Measurements from ENCODE around the gene TSPAN3.
A peak's percentile ranks its signal among the peaks of the same experiment; 100 is the strongest.

Gene TSPAN3

DNA sequence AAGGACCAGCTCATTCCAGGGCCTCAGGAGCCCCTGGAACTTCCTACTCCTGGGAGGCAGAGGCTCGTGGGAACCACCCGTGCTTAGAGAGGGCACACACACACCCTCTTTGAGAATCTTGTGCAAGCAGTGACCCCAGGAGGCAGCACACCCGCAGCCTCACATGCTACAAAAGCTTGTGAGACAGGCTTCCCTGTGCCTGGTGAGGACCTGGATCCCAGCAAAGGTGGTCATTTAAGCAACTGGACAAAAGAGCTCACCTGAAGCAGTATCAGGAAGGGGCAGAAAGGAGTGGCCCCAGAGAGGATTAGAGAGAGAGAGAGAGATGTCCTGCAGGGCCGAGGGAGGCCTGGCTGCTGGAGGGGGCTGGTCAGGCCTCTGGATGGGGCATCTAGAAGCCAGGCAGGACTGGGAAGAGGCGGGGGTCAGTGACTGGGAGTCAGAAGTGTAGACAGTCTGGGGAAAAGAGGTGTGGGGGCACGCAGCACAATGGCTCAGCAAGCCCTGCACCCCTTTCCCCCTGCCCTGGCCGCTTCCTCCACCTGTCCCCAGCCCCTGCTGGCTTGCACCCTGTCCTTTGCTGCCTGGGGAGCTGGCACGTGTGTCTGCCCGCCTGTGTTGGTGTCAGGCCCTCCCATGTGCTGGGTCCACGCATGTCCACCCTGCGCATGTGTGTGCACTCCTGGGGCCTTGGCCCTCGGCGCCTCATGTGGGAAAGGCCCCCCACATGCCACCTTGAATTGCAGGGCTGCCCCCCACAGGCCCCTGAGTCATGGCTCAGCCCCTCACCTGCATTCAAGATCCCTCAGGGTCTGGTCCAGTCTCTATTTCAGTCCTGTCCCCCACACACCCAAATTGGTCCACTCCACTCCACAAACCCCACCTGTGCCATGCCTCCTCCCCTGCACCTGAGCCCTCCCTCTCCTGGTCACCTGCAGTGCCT lies 36.9 kb downstream of the TSPAN3 start:
- Histone ChIP-seq H4K91ac (ENCODE audit: low read depth, low read length, poor library complexity) (peak overlapping the region; percentile 65), H3K18ac (ENCODE audit: low read length) (peak overlapping the region; percentile 27), H3K27me3 (ENCODE audit: control insufficient read depth in 3 of 3, insufficient read depth in 3 of 3, low read depth in 1 of 3, low read length in 3 of 3) (no peaks in the 10 kb centered on the region), H3K79me1 (ENCODE audit: low read depth, low read length) (peaks cover 9% of the 10 kb centered on the region), H3K14ac (ENCODE audit: low read length) (peak overlapping the region; percentile 26), H2BK5ac (ENCODE audit: low read length) (no peak overlapping the region), H3K27ac (replicated peaks; ENCODE audit: low read length) (no peak overlapping the region), H3K9me3 (replicated peaks in 1 of 2; ENCODE audit: control insufficient read depth in 2 of 2, insufficient read depth in 1 of 2, low read depth in 1 of 2, low read length in 2 of 2) (no peaks in the 10 kb centered on the region), H2BK12ac (ENCODE audit: low read length) (peak overlapping the region; percentile 24), H3K4me2 (ENCODE audit: insufficient read depth, low read length, poor library complexity, severe bottlenecking) (no peak overlapping the region), H3K4me3 (ENCODE audit: low read length in 2 of 2) (no peak overlapping the region), H2BK15ac (ENCODE audit: low read length) (no peak overlapping the region), H2BK120ac (ENCODE audit: low read depth, low read length) (no peak overlapping the region), H3K9ac (ENCODE audit: low read depth, low read length, poor library complexity) (peak overlapping the region; percentile 64), H3K4ac (ENCODE audit: low read length) (peak overlapping the region; percentile 26), H3K36me3 (replicated peaks in 1 of 2; ENCODE audit: control insufficient read depth in 2 of 2, insufficient read depth in 2 of 2, low read length in 2 of 2) (peaks cover 12 to 26% of the 10 kb centered on the region in 2 donors), H3K4me1 (ENCODE audit: control insufficient read depth in 2 of 2, insufficient read depth in 1 of 2, low read depth in 1 of 2, low read length in 2 of 2) (peaks cover 21 to 28% of the 10 kb centered on the region in 2 donors), H4K8ac (ENCODE audit: low read depth, low read length) (no peak overlapping the region), H2AFZ (ENCODE audit: low read length) (no peak overlapping the region), H2AK5ac (ENCODE audit: low read depth, low read length) (peak overlapping the region; percentile 41), H3K23ac (ENCODE audit: low read depth, low read length, poor library complexity) (peak overlapping the region; percentile 5)
- no peak for DNase-seq (ENCODE audit: low spot score)
- WGBS, 2 donors (ENCODE audit: extremely low coverage in 2 of 2, insufficient read length in 2 of 2, insufficient replicate concordance in 1 of 2) = no CpG with 5 or more reads among the region's 13 CpGs

DNA sequence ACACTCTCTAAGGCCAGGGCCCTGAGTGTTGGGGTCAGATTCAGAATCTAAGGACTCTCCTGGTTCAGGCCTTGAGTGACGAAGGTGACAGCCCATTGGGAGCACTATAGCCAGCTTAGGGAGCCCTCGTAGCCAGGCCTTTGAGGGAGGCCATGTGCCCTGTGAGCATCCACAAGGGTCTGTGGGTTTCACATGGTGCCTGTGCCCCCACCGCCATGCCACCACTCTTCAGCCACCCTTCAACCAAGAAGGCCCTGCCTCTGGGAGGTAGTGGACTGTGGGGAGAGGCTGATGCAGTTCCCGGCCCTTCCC lies 37.5 kb downstream of the TSPAN3 start:
- no peak overlapping the region for H2BK15ac ChIP-seq (ENCODE audit: low read length)
- H4K91ac ChIP-seq (ENCODE audit: low read depth, low read length, poor library complexity) = peak overlapping the region; percentile 34
- no peak overlapping the region for H2AFZ ChIP-seq (ENCODE audit: low read length)
- no peak overlapping the region for H3K9ac ChIP-seq (ENCODE audit: low read depth, low read length, poor library complexity)
- H2BK120ac ChIP-seq (ENCODE audit: low read depth, low read length) = no peak overlapping the region
- no peak overlapping the region for H4K8ac ChIP-seq (ENCODE audit: low read depth, low read length)
- peaks cover 0 to 3% (median 0%) of the 10 kb centered on the region in 3 experiments for H3K27me3 ChIP-seq (ENCODE audit: control insufficient read depth in 3 of 3, insufficient read depth in 3 of 3, low read depth in 1 of 3, low read length in 3 of 3)
- WGBS, 2 donors (ENCODE audit: extremely low coverage in 2 of 2, insufficient read length in 2 of 2, insufficient replicate concordance in 1 of 2) = no CpG with 5 or more reads among the region's 4 CpGs
- no peak for DNase-seq (ENCODE audit: low spot score)
- peaks cover 9% of the 10 kb centered on the region for H3K79me1 ChIP-seq (ENCODE audit: low read depth, low read length)
- no peak overlapping the region for H3K4me2 ChIP-seq (ENCODE audit: insufficient read depth, low read length, poor library complexity, severe bottlenecking)
- peak overlapping the region; percentile 41 for H2AK5ac ChIP-seq (ENCODE audit: low read depth, low read length)
- H3K23ac ChIP-seq (ENCODE audit: low read depth, low read length, poor library complexity) = no peak overlapping the region
- H3K9me3 ChIP-seq (replicated peaks in 1 of 2; ENCODE audit: control insufficient read depth in 2 of 2, insufficient read depth in 1 of 2, low read depth in 1 of 2, low read length in 2 of 2) = no peaks in the 10 kb centered on the region
- H3K36me3 ChIP-seq (replicated peaks in 1 of 2; ENCODE audit: control insufficient read depth in 2 of 2, insufficient read depth in 2 of 2, low read length in 2 of 2) = peaks cover 12 to 26% of the 10 kb centered on the region in 2 donors
- H2BK5ac ChIP-seq (ENCODE audit: low read length) = no peak overlapping the region
- H3K4me1 ChIP-seq (ENCODE audit: control insufficient read depth in 2 of 2, insufficient read depth in 1 of 2, low read depth in 1 of 2, low read length in 2 of 2) = peaks cover 21 to 31% of the 10 kb centered on the region in 2 donors
- no peak overlapping the region for H2BK12ac ChIP-seq (ENCODE audit: low read length)
- H3K27ac ChIP-seq (replicated peaks; ENCODE audit: low read length) = no peak overlapping the region
- no peak overlapping the region for H3K4me3 ChIP-seq (ENCODE audit: low read length in 2 of 2)
- H3K14ac ChIP-seq (ENCODE audit: low read length) = no peak overlapping the region
- H3K4ac ChIP-seq (ENCODE audit: low read length) = no peak overlapping the region
- no peak overlapping the region for H3K18ac ChIP-seq (ENCODE audit: low read length)

- Histone ChIP-seq H3K4me3 (ENCODE audit: low read length in 2 of 2) (no peak overlapping the region), H3K4me2 (ENCODE audit: insufficient read depth, low read length, poor library complexity, severe bottlenecking) (no peak overlapping the region)
- no peak for DNase-seq (ENCODE audit: low spot score)
Observed at GRCh38 chr15:77032647-77033416, 38.1 kb downstream of the TSPAN3 start.

More at GRCh38 chr15:77032647-77033416, 38.1 kb downstream of the TSPAN3 start:
- Histone ChIP-seq H3K79me1 (ENCODE audit: low read depth, low read length) (peaks cover 7% of the 10 kb centered on the region), H2BK15ac (ENCODE audit: low read length) (peak overlapping the region; percentile 59), H2BK120ac (ENCODE audit: low read depth, low read length) (no peak overlapping the region), H2AFZ (ENCODE audit: low read length) (no peak overlapping the region), H2BK5ac (ENCODE audit: low read length) (peak overlapping the region; percentile 32), H3K23ac (ENCODE audit: low read depth, low read length, poor library complexity) (peak overlapping the region; percentile 25), H4K8ac (ENCODE audit: low read depth, low read length) (no peak overlapping the region), H3K14ac (ENCODE audit: low read length) (no peak overlapping the region), H3K9me3 (replicated peaks in 1 of 2; ENCODE audit: control insufficient read depth in 2 of 2, insufficient read depth in 1 of 2, low read depth in 1 of 2, low read length in 2 of 2) (no peaks in the 10 kb centered on the region), H3K9ac (ENCODE audit: low read depth, low read length, poor library complexity) (peak overlapping the region; percentile 51), H2AK5ac (ENCODE audit: low read depth, low read length) (no peak overlapping the region), H3K27ac (replicated peaks; ENCODE audit: low read length) (no peak overlapping the region), H3K36me3 (replicated peaks in 1 of 2; ENCODE audit: control insufficient read depth in 2 of 2, insufficient read depth in 2 of 2, low read length in 2 of 2) (peaks cover 12 to 26% of the 10 kb centered on the region in 2 donors), H3K4ac (ENCODE audit: low read length) (no peak overlapping the region), H2BK12ac (ENCODE audit: low read length) (no peak overlapping the region), H3K18ac (ENCODE audit: low read length) (peak overlapping the region; percentile 65), H3K27me3 (ENCODE audit: control insufficient read depth in 3 of 3, insufficient read depth in 3 of 3, low read depth in 1 of 3, low read length in 3 of 3) (peaks cover 0 to 4% (median 0%) of the 10 kb centered on the region in 3 experiments), H4K91ac (ENCODE audit: low read depth, low read length, poor library complexity) (peak overlapping the region; percentile 38), H3K4me1 (ENCODE audit: control insufficient read depth in 2 of 2, insufficient read depth in 1 of 2, low read depth in 1 of 2, low read length in 2 of 2) (peaks cover 21 to 33% of the 10 kb centered on the region in 2 donors)
- WGBS, 2 donors (ENCODE audit: extremely low coverage in 2 of 2, insufficient read length in 2 of 2, insufficient replicate concordance in 1 of 2) = no CpG with 5 or more reads among the region's 18 CpGs

All from neuronal stem cell (in vitro differentiated cells).